ENCODE measurements around the gene HOPX.
A peak's percentile ranks its signal among the peaks of the same experiment; 100 is the strongest.
"Not testable (repeated sequence)": the region's sequence is repeated elsewhere in the genome, so short reads cannot be mapped to it uniquely, and the experiment has no call there.

Gene HOPX

DNA sequence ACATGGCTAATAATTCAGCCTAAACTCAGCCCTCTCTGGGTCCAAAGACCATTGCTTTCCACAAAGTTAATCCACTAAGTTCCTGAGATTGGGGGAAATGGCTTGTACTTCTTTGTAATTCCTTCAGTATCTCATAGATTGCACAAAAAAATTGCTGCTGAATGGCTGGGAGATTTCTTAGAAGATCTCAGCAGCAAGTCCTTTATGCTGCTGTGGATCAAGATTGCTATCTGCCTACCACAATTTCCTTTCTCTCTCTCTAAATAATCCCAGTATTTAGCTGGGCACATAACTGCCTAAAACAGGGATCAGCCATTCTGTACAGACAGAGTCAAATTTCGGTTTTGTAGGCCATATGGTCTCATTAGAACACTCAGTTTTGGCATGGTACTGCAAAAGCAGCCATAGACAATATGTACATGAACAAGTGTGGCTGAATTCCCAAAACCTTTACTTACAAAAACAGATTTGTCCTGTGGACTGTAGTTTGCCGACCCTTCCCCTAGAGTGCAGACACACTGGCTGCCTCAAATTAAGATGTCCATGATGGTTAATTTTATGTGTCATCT is 18.5 kb upstream of the HOPX start:
- no peak for DNase-seq (ENCODE audit: low read depth in 2 of 2)
- H3K4me3 ChIP-seq (replicated peaks in 1 of 2; ENCODE audit: low read depth in 2 of 2, low read length in 2 of 2) = no peak overlapping the region
- TF ChIP-seq, protein P1, sequence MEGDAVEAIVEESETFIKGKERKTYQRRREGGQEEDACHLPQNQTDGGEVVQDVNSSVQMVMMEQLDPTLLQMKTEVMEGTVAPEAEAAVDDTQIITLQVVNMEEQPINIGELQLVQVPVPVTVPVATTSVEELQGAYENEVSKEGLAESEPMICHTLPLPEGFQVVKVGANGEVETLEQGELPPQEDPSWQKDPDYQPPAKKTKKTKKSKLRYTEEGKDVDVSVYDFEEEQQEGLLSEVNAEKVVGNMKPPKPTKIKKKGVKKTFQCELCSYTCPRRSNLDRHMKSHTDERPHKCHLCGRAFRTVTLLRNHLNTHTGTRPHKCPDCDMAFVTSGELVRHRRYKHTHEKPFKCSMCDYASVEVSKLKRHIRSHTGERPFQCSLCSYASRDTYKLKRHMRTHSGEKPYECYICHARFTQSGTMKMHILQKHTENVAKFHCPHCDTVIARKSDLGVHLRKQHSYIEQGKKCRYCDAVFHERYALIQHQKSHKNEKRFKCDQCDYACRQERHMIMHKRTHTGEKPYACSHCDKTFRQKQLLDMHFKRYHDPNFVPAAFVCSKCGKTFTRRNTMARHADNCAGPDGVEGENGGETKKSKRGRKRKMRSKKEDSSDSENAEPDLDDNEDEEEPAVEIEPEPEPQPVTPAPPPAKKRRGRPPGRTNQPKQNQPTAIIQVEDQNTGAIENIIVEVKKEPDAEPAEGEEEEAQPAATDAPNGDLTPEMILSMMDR (IDR thresholded peaks at IDR 0.05; ENCODE audit: low read depth, low read length) = no peak

DNA sequence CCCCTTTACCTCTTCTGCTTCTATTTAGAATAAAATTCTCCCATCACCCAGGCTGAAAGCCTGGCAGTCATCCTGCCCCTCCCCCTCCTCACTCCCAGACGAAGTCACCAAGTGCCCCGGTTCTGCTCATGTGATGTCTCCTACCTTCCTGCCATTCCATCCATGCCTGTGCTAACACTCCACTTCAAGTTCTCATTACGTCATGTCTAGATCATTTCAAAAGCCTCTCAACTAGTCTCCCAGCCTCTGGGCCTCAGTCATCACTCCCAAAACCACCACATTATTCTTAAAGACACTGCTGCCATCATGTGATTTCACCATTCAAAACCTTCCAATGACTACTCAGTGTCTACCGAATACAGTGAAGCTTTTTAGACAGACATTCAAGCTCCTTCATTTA is 17.2 kb upstream of the HOPX start:
- no peak overlapping the region for H3K4me3 ChIP-seq (replicated peaks in 1 of 2; ENCODE audit: low read depth in 2 of 2, low read length in 2 of 2)
- TF ChIP-seq, protein P1 (IDR thresholded peaks at IDR 0.05; ENCODE audit: low read depth, low read length) = no peak
- peak; percentile 23 to 41 for DNase-seq (ENCODE audit: low read depth in 2 of 2)

DNA sequence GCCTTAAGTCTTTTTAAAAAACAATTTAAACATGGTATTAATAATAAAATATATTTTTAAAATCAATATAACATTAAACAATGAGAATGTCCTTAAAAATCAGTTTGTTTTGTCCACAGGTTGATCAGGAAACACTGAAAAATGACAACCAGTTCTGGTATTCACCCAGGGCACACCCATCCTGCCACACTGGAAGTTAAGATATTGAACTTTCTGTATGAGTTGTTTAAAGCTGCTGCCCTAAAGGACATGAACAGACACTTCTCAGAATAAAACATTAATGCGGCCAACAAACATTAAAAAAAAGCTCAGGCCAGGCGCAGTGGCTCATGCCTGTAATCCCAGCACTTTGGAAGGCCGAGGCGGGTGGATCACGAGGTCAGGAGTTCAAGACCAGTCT is 15.0 kb upstream of the HOPX start:
- peak in 1 of 2 donors; percentile 32 for DNase-seq (ENCODE audit: low read depth in 2 of 2)
- H3K4me3 ChIP-seq (replicated peaks in 1 of 2; ENCODE audit: low read depth in 2 of 2, low read length in 2 of 2) = no peak overlapping the region
- TF ChIP-seq, protein P1 (IDR thresholded peaks at IDR 0.05; ENCODE audit: low read depth, low read length) = no peak

DNA sequence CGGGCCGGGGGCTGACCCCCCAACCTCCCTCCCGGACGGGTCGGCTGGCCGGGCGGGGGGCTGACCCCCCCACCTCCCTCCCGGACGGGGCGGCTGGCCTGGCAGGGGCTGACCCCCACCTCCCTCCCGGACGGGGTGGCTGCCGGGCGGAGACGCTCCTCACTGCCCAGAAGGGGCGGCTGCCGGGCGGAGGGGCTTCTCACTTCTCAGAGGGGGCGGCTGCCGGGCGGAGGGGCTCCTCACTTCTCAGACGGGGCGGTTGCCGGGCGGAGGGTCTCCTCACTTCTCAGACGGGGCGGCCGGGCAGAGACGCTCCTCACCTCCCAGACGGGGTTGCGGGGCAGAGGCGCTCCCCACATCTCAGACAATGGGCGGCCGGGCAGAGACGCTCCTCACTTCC is 12.4 kb upstream of the HOPX start:
- not testable (repeated sequence) for DNase-seq (ENCODE audit: low read depth in 2 of 2); H3K4me3 ChIP-seq (replicated peaks in 1 of 2; ENCODE audit: low read depth in 2 of 2, low read length in 2 of 2)

DNA sequence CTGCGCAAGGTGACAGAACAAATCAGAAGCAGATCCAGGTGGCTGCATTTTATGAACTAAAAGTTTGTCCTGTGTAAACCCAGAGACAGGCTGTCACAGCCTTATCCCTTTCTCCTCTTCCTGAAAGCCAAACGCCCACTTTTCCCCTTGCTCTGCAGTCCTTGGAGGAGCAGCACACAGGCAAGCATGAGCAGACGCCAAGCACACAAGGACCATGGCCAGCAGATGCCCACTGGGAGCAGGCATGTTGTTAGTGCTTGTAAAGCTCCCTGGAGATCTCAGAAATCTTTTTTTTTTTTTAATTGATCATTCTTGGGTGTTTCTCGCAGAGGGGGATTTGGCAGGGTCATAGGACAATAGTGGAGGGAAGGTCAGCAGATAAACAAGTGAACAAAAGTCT is 11.5 kb upstream of the HOPX start:
- no peak for DNase-seq (ENCODE audit: low read depth in 2 of 2)
- no peak overlapping the region for H3K4me3 ChIP-seq (replicated peaks in 1 of 2; ENCODE audit: low read depth in 2 of 2, low read length in 2 of 2)
- TF ChIP-seq, protein P1 (IDR thresholded peaks at IDR 0.05; ENCODE audit: low read depth, low read length) = no peak

DNA sequence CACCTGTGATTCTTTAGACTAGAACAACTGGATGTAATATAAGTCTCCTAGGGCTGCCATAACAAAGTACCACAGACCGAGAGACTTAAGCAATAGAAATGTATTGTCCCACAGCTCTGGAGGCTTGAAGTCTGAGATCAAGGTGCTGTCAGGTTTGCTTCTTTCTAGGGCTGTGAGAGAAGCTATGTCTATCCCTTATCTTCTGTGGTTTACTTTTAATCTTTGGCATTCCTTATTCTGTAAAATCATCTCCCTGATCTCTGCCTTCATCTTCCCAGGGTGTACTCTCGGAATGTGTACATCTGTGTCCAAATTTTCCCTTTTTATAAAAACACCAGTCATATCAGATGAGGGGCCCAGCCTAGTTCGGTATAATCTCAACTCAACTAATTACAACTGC is 10.3 kb upstream of the HOPX start:
- no peak for DNase-seq (ENCODE audit: low read depth in 2 of 2)
- TF ChIP-seq, protein P1 (IDR thresholded peaks at IDR 0.05; ENCODE audit: low read depth, low read length) = no peak
- H3K4me3 ChIP-seq (replicated peaks in 1 of 2; ENCODE audit: low read depth in 2 of 2, low read length in 2 of 2) = no peak overlapping the region

DNA sequence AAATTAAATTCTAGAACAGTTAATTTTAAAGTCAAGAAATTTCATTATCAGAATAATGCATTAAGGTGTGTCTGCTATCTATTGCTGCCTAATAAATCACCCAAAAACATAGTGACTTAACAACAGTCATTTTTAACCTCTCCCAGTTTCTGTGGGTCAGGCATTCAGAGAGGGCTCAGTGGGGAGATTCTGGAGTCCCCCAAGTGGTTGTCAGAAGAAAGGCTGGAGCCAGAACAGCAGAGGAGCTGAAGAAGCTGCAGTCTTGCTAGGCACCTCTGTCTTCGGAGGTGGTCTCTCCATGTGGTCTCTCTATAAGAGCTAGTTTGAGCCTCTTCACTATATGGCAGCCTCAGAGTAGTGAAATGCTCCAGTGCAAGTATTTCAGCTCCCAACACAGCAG is 9.3 kb upstream of the HOPX start:
- TF ChIP-seq, protein P1 (IDR thresholded peaks at IDR 0.05; ENCODE audit: low read depth, low read length) = no peak
- H3K4me3 ChIP-seq (replicated peaks in 1 of 2; ENCODE audit: low read depth in 2 of 2, low read length in 2 of 2) = no peak overlapping the region
- DNase-seq (ENCODE audit: low read depth in 2 of 2) = no peak

All from cardiac fibroblast (primary cell).